ENCODE measurements around the gene PCARE.
"Not testable (repeated sequence)": the region's sequence is repeated elsewhere in the genome, so short reads cannot be mapped to it uniquely, and the experiment has no call there.

The PCARE gene

GRCh38 chr2:29104688-29105087, 30.4 kb upstream of the PCARE start:
- TF ChIP-seq, protein P1, sequence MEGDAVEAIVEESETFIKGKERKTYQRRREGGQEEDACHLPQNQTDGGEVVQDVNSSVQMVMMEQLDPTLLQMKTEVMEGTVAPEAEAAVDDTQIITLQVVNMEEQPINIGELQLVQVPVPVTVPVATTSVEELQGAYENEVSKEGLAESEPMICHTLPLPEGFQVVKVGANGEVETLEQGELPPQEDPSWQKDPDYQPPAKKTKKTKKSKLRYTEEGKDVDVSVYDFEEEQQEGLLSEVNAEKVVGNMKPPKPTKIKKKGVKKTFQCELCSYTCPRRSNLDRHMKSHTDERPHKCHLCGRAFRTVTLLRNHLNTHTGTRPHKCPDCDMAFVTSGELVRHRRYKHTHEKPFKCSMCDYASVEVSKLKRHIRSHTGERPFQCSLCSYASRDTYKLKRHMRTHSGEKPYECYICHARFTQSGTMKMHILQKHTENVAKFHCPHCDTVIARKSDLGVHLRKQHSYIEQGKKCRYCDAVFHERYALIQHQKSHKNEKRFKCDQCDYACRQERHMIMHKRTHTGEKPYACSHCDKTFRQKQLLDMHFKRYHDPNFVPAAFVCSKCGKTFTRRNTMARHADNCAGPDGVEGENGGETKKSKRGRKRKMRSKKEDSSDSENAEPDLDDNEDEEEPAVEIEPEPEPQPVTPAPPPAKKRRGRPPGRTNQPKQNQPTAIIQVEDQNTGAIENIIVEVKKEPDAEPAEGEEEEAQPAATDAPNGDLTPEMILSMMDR (IDR thresholded peaks at IDR 0.05; ENCODE audit: insufficient read depth, low read length): no peak
- TF ChIP-seq POLR2AphosphoS5 (IDR thresholded peaks at IDR 0.05; ENCODE audit: low read depth): no peak
- TF ChIP-seq SPI1 (IDR thresholded peaks at IDR 0.05; ENCODE audit: borderline replicate concordance, low read depth): no peak
- no peak for TF ChIP-seq GABPA (IDR thresholded peaks at IDR 0.05; ENCODE audit: low read depth)
- TF ChIP-seq REST (IDR thresholded peaks at IDR 0.05; ENCODE audit: insufficient replicate concordance, low read depth): peak; percentile 85
- no peak for DNase-seq (ENCODE audit: low read depth in 1 of 2, low spot score in 1 of 2)
- Histone ChIP-seq H3K27ac (replicated peaks) (no peak overlapping the region), H3K4me3 (replicated peaks; ENCODE audit: insufficient read depth, low read length) (no peak overlapping the region), H3K27me3 (ENCODE audit: insufficient read depth, poor library complexity, severe bottlenecking) (peaks cover 3% of the 10 kb centered on the region)

DNA sequence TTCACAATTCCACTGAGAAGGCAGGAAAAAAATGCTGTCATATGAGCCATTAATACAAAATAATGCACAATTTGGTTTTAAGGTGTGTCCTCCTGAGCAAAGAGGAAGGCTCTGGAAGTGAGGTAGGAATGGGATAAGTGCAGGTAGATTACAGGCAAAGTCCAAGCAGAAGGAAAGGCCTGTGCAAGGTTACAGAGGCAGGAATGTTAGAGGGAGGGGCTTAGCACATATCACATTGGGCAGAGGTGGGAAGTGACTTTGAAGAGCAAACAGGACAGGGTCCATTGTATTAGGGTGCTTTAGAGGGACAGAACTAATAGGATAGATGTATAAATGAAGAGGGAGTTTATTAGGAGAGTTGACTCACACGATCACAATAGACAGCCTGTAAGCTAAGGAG, 26.2 kb upstream of the PCARE start:
- H3K27ac ChIP-seq (replicated peaks): no peak overlapping the region
- TF ChIP-seq GABPA (IDR thresholded peaks at IDR 0.05; ENCODE audit: low read depth): no peak
- no peak overlapping the region for H3K4me3 ChIP-seq (replicated peaks; ENCODE audit: insufficient read depth, low read length)
- peaks cover 6% of the 10 kb centered on the region for H3K27me3 ChIP-seq (ENCODE audit: insufficient read depth, poor library complexity, severe bottlenecking)
- no peak for DNase-seq (ENCODE audit: low read depth in 1 of 2, low spot score in 1 of 2)

DNA sequence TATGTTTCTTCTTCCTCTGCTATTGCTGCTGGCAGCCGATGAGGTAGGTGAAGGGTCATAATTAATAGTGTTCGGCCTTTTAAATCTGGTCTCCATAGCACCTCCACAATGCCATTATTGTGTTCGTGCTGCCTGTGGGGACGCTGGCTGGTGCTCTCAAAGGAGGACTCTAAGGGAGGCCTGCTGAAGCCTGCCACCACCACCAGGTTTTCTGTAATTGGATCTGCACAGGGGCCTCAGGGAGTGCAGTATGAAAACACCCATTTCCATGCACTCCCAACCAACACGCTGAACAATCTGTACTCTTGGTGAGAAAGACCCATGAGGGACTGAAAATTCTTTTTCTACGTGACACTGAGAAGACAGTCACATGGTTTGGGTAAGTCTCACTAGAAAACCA, 23.2 kb upstream of the PCARE start:
- no peak overlapping the region for H3K4me3 ChIP-seq (replicated peaks; ENCODE audit: insufficient read depth, low read length)
- no peak for DNase-seq (ENCODE audit: low read depth in 1 of 2, low spot score in 1 of 2)
- TF ChIP-seq SPI1 (IDR thresholded peaks at IDR 0.05; ENCODE audit: borderline replicate concordance, low read depth) (no peak), GABPA (IDR thresholded peaks at IDR 0.05; ENCODE audit: low read depth) (no peak), REST (IDR thresholded peaks at IDR 0.05; ENCODE audit: insufficient replicate concordance, low read depth) (no peak), POLR2AphosphoS5 (IDR thresholded peaks at IDR 0.05; ENCODE audit: low read depth) (no peak)
- TF ChIP-seq, protein P1 (IDR thresholded peaks at IDR 0.05; ENCODE audit: insufficient read depth, low read length): no peak
- H3K27ac ChIP-seq (replicated peaks): no peak overlapping the region
- H3K27me3 ChIP-seq (ENCODE audit: insufficient read depth, poor library complexity, severe bottlenecking): peaks cover 6% of the 10 kb centered on the region

- TF ChIP-seq POLR2AphosphoS5 (IDR thresholded peaks at IDR 0.05; ENCODE audit: low read depth): no peak
- no peak for TF ChIP-seq REST (IDR thresholded peaks at IDR 0.05; ENCODE audit: insufficient replicate concordance, low read depth)
- no peak for TF ChIP-seq GABPA (IDR thresholded peaks at IDR 0.05; ENCODE audit: low read depth)
- TF ChIP-seq SPI1 (IDR thresholded peaks at IDR 0.05; ENCODE audit: borderline replicate concordance, low read depth): no peak
- TF ChIP-seq, protein P1 (IDR thresholded peaks at IDR 0.05; ENCODE audit: insufficient read depth, low read length): no peak
- no peak for DNase-seq (ENCODE audit: low read depth in 1 of 2, low spot score in 1 of 2)
- Histone ChIP-seq H3K4me3 (replicated peaks; ENCODE audit: insufficient read depth, low read length) (no peak overlapping the region), H3K27me3 (ENCODE audit: insufficient read depth, poor library complexity, severe bottlenecking) (peaks cover 6% of the 10 kb centered on the region), H3K27ac (replicated peaks) (no peak overlapping the region)
These were observed 22.6 kb upstream of the PCARE start for GRCh38 chr2:29096969-29097368.

- H3K27ac ChIP-seq (replicated peaks): not testable (repeated sequence)
These were observed 16.0 kb upstream of the PCARE start for GRCh38 chr2:29090311-29090710.

More at GRCh38 chr2:29090311-29090710, 16.0 kb upstream of the PCARE start:
- H3K27me3 ChIP-seq (ENCODE audit: insufficient read depth, poor library complexity, severe bottlenecking); DNase-seq (ENCODE audit: low read depth in 1 of 2, low spot score in 1 of 2); H3K4me3 ChIP-seq (replicated peaks; ENCODE audit: insufficient read depth, low read length): not testable (repeated sequence)

Data from HL-60 (cell line).